HG03571 (cell line): ENCODE data around the gene ATG7.
"Not testable (repeated sequence)": the region's sequence is repeated elsewhere in the genome, so short reads cannot be mapped to it uniquely, and the experiment has no call there.

Source experiments
- ATAC-seq: cut with Tn5 transposase; IDR thresholded peaks from one replicate; pipeline ENCODE4 v1.9.1; 2021; ENCODE audit not compliant: unreplicated experiment

Gene ATG7

DNA sequence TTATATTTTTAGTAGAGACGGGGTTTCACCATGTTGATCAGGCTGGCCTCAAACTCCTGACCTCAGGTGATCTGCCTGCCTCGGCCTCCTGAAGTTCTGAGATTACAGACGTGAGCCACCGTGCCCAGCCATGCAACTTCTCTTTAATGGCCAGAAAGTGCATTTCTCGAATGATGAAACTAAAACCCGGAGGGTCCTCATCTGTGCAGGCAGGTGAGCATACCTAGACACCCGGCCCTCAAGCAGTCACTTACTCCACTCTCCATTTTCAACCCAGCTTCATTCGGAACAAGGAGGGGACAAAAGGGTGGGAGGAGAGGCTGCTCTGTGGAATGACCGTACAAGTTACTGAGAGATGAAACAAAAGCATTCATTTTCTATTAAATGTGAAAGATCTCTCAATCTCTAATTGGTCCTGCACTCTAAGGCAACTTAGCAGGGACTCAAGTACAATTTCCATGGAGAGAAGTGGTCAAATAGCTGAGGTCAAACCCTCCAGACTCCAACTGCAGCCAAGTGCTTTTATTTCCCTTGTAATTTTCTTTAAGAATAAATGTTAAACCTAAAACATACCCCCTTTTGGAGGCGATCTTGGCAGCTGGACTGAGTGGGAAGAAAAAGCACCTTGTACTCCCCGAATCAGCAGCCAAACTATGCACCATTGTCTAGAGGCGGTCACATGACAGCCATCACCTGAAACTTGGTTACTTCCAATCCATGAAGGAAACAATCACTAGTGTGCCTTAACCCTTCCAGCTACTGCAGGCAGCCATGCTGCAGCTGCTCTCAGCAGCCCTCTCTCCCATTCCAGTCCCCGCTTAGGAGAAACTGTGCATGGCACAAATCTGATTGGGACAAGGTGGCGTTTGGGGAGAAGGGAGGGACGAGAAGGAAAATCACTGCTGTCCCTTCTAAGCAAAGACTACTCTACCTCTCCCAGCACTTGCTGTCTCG is 309.3 kb downstream of the ATG7 start:
- ATAC-seq: no peak

DNA sequence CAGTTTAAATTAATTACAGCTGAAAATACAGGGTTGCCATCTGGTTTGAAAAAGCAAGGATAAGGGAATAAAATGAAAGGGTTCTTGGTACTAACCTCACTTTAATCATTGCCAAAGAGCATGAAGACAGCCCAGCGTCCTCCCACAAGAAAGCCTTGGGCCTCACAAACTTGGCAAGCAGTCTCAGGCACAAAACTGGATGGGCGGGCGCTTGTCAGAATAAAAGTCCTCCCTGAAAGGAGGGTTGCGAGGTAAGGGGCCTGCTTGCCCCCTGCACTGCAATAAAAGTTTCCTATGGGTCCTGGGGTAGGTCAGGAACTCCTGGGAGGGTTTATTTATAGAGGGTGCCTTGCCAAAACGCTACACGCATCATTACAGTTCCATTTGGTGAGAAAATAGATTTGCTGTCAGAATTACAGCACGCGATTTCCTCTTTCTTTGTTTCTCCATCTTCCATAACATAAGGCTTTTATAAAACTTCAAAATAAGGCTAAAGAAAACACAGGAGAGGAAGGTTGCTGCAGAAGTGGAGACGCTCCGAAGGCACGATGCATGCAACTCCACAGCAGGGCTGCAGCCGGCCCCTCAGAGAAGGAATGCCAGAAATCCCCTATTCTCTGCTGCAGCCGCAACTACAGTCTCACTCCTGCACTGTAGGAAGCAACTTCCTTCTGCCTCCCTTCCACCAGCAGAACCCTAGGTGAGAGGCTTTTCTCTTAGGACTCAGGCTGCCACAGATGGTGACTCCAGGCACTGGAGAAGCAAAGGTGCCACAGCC is 310.2 kb downstream of the ATG7 start:
- no peak for ATAC-seq

DNA sequence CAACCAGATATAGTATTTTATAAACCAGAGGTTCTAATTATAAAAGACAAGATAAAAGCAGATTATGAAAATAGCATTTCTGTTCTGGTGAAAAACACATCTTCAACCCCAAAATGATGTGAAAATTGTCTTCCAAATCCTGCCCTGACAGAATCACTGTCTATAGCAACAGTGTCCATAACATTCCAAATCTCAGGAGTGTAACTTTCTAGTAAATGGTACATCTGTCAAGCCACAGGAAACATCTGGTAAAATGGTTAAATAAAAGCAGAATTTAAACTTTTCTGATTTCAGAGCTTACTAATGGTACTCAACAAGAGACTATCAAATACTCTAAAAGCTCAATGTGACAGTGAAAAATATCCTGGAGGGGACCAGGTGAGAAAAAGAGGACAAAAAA is 311.0 kb downstream of the ATG7 start:
- no peak for ATAC-seq

- ATAC-seq: no peak
These were observed 311.4 kb downstream of the ATG7 start for GRCh38 chr3:11583638-11584046.

DNA sequence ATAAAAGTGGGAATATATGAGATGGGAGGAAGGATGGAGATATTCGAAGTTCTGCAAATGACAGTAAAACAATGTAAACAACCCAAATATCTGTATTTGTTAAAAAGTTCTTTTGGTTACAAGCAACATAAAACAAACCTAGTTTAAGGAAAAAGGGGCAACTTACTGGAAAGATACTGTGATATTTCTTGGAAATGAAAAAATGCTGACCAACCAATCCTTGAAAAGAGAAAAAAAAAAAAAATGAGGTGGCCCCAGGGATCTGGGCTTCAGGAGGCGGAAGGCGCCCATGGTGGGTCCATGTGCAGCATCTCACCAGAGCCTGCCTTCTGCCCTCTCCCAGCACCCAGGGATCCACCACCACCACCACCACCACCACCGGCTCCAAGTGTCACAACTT is 312.4 kb downstream of the ATG7 start:
- ATAC-seq: no peak

GRCh38 chr3:11587766-11588165 is 315.6 kb downstream of the ATG7 start:
- ATAC-seq: no peak

GRCh38 chr3:11588338-11588737 is 316.1 kb downstream of the ATG7 start:
- ATAC-seq: no peak

GRCh38 chr3:11588755-11589154 is 316.6 kb downstream of the ATG7 start:
- no peak for ATAC-seq

DNA sequence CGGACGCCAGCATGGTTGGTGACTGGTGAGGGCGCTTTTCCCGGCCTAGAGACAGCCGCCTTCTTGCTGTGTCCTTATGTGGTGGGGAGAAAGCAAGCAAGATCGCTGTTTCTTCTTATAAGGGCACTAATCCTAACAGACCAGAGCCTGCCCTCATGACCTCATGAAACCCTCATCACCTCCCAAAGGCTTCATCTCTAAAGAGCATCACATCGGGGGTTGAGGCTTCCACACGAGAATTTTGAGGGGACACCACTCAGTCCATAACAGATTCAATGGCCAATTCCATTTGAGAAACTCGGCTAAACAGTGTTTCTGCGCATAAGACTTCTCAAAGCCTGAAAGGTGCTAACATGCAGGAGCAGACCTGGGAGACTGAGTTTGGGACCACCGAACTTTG is 317.5 kb downstream of the ATG7 start:
- no peak for ATAC-seq

DNA sequence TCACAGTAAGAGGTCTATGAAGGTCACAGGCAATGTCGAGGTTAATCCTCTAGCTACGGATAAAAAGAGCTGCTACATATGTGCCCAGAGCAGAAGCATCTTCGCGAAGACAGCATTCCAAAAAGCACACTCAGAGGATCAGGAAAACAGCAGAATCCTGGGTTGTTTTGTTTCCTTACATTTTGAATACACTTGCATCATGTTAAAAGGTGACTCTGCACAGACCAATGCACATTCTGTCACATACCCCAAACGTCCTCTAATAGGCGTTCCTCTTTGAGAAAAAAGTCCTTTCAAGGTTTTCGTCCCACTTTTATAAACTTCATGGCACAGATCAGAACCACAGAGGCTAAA is 318.8 kb downstream of the ATG7 start:
- ATAC-seq: no peak

GRCh38 chr3:11591391-11592282 is 319.4 kb downstream of the ATG7 start:
- ATAC-seq: no peak

DNA sequence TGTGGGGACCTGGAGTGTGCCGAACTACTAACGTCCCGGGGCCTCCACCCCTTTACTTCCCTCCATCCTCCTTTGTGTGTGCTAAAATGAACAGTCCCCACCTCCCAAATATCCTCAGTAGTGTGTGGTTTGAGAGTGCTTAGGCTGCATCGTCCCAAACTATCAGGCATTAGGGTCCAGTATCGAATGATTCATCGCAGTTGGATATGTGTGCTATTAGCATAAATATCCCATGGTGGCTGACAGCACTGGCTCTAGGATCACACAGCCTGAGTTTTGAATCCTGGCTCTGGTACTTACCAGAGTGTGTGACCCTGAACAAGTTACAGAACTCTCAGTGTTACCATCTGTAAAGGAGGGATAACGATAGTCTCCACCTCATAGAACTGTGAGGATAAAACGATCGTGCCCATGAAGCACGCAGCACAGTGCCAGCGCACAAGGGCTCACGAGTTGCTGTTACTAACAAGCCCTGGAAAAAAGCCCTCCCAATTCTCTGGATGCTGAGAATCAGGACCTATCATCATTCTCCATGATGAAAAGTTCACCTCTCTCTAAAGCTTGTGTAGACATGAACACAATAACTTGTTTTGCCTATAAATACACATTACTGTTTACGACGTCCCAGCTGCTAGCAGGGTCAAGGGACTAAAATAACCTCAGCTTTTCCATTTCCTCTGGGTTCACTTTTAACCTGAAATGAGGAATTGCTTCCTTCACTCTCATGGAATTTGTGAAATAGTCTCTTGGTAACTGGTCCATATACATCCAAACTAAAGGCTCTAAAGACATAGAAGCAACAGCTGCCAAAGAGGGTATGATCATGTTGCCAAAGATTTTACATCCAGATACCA is 320.5 kb downstream of the ATG7 start:
- no peak for ATAC-seq

- no peak for ATAC-seq
These were observed 321.3 kb downstream of the ATG7 start for GRCh38 chr3:11593318-11594034.

DNA sequence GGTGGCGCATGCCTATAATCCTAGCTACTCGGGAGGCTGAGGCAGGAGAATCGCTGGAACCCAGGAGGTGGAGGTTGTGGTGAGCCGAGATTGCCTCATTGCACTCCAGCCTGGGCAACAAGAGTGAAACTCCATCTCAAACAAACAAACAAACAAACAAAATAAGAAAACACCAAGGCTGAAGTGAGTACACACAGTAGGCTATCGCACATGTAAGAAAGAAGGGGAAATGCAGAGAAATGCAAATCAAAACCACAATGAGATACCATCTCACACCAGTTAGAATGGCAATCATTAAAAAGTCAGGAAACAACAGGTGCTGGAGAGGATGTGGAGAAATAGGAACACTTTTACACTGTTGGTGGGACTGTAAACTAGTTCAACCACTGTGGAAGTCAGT is 322.8 kb downstream of the ATG7 start:
- not testable (repeated sequence) for ATAC-seq

DNA sequence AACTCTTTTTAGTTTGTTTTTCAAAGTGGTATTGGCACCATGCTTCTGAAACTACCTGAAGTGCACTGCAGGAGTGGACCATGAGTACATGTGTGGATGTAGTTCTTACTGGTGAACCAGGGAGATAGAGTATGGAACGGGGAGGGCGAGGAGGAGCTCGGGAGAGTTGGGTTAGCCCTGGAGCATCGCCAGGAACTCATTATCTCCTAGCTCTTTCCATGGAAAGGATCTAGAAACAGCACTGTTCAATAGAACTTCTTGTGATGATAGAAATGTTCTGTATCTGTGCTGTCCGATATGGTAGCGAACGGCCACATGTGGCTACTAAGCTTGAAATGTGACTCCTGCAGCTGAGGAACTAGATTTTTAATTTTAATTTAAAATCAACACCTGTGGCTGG is 324.2 kb downstream of the ATG7 start:
- ATAC-seq: no peak

- ATAC-seq: no peak
These were observed 328.5 kb downstream of the ATG7 start for GRCh38 chr3:11600501-11601282.

GRCh38 chr3:11601446-11602238 is 329.4 kb downstream of the ATG7 start:
- ATAC-seq: peak; percentile 86

DNA sequence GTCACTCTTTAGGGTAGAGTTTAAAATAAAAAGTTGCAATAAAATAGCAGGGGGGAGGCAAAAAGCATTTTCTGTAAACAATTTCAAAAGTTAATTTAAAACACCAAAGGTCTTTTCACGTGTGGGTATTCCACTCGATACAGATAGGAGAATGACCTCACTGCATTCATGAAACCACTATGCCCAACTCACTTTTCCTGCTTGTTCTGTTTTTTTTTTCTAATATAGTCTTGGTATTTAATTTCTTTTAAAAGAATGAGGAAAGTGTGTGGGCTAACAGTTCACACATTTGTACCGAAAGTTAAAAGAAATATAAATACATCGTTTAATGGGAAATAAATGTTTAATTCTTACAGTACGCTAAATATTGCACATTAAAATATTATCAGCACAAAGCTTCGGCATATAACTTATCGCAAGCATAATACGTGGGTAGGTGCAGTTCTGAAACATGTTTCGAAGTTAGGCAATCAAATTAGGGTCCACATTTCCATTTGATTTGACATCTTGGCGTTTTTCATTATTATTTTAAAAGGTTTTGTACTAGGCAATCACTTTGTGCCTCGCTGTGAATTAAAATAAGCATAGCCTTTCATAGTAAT is 330.1 kb downstream of the ATG7 start:
- no peak for ATAC-seq
